Stimulated activated naive CD8-positive, alpha-beta T cell treated with anti-CD3 and anti-CD28 coated beads, Interleukin-15, amount 100 ng/mL, for 72 hours (primary cell): ENCODE results near the gene PLD3.

ENCODE experiments used
- ATAC-seq: fragments of 150-1000 bp; cut with Tn5 transposase; 2 replicates; pipeline ENCODE4 v1.10.0; 2021; ENCODE audit warnings: mild to moderate bottlenecking, moderate library complexity
- DNase-seq, 2 donors: peaks; one replicate each; pipeline ENCODE4 v3.0.0; 2021 to 2022
- H3K27ac Mint-ChIP-seq, 2 donors: one replicate each; pipeline ENCODE4 v1.8.0; 2022; ENCODE audit warnings: mild to moderate bottlenecking in 2 of 2, mixed read lengths in 2 of 2, moderate library complexity in 2 of 2
- H3K27me3 Mint-ChIP-seq: one replicate; pipeline ENCODE4 v1.8.0; 2022; ENCODE audit warnings: mixed read lengths
- H3K4me1 Mint-ChIP-seq: one replicate; pipeline ENCODE4 v1.8.0; 2022; ENCODE audit warnings: mild to moderate bottlenecking, mixed read lengths
- H3K4me3 Mint-ChIP-seq, 2 donors: one replicate each; pipeline ENCODE4 v1.8.0; 2022; ENCODE audit warnings: mild to moderate bottlenecking in 2 of 2, mixed read lengths in 2 of 2, moderate library complexity in 1 of 2
- H3K9me3 Mint-ChIP-seq, 2 donors: one replicate each; pipeline ENCODE4 v1.8.0; 2022; ENCODE audit warnings: mixed read lengths in 2 of 2

The PLD3 gene

GRCh38 chr19:40388481-40388880 lies 40.0 kb downstream of the PLD3 start:
- Mint-ChIP-seq H3K9me3 (no peaks in the 10 kb centered on the region), H3K4me3 (no peak overlapping the region), H3K27ac (no peak overlapping the region), H3K27me3 (no peaks in the 10 kb centered on the region), H3K4me1 (no peaks in the 10 kb centered on the region)
- DNase-seq (no peak), ATAC-seq (no peak)

DNA sequence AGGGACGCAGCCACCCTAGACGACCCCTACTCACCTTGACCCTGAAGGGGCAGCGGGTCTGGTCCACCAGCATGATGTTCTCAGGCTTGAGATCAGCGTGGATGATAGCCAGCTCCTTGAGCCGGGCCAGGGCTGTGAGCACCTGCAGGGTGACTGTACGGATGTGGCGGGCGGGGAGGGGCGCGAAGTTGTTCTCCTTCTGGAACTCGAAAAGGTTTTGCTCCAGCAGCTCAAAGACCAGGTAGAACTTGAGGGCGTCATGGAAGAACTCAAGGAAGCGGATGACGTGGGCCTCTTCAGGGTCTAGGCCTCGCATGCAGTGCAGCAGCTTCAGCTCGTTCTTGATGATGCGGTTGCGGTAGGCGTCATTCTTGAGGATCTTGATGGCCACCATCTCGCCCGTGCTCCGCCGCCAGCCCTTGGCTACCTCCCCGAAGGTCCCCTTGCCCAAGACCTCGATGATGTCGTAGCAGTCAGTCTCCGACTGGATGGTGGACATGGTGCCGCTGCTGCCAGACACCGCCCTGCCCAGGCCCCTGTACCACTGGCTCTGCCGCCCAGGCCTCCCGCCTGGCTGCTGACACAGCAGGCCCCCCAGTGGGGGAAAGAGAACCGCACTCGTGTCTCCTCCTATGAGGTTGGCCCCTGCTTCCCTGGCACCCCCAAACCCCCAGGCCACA lies 41.0 kb downstream of the PLD3 start:
- no peak overlapping the region for H3K4me3 Mint-ChIP-seq
- H3K9me3 Mint-ChIP-seq = no peaks in the 10 kb centered on the region
- no peaks in the 10 kb centered on the region for H3K4me1 Mint-ChIP-seq
- no peak for DNase-seq
- no peak for ATAC-seq
- H3K27ac Mint-ChIP-seq = no peak overlapping the region
- no peaks in the 10 kb centered on the region for H3K27me3 Mint-ChIP-seq

- DNase-seq = no peak
- H3K4me3 Mint-ChIP-seq = no peak within 1 kb of the TSS
- H3K4me1 Mint-ChIP-seq = no peaks in the 10 kb centered on the region
- H3K9me3 Mint-ChIP-seq = no peaks in the 10 kb centered on the region
- no peak within 1 kb of the TSS for H3K27ac Mint-ChIP-seq
- no peak for ATAC-seq
- H3K27me3 Mint-ChIP-seq = no peaks in the 10 kb centered on the region
Observed at GRCh38 chr19:40390084-40390742, 41.7 kb downstream of the PLD3 start, which contains the start of gene HIPK4. Gene HIPK4, minus strand, starts transcription at chr19:40390181. Its CDS starts 279 bp downstream, at chr19:40389902.

DNA sequence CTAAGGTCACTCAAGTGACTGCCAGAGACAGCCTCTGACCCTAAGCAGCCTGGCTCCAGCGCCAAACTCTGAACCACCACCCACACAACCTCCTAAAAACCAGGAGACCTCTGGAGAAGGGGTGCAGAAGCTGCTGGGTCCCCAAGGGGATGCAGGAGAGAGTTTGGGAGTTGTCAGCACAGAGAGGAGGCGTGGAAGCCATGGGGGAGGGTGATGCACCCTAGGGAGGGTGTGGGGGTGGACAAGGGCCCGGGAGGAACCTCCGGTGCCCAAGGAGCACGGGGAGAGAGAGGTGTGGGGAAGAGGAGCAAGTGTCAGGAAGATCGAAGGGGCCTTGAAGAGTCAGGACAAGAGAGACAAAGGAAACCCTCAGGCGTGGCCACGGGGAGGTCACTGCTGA lies 43.6 kb downstream of the PLD3 start:
- Mint-ChIP-seq H3K27ac (no peak overlapping the region), H3K4me1 (no peaks in the 10 kb centered on the region), H3K27me3 (no peaks in the 10 kb centered on the region), H3K4me3 (no peak overlapping the region), H3K9me3 (no peaks in the 10 kb centered on the region)
- DNase-seq (no peak), ATAC-seq (no peak)

DNA sequence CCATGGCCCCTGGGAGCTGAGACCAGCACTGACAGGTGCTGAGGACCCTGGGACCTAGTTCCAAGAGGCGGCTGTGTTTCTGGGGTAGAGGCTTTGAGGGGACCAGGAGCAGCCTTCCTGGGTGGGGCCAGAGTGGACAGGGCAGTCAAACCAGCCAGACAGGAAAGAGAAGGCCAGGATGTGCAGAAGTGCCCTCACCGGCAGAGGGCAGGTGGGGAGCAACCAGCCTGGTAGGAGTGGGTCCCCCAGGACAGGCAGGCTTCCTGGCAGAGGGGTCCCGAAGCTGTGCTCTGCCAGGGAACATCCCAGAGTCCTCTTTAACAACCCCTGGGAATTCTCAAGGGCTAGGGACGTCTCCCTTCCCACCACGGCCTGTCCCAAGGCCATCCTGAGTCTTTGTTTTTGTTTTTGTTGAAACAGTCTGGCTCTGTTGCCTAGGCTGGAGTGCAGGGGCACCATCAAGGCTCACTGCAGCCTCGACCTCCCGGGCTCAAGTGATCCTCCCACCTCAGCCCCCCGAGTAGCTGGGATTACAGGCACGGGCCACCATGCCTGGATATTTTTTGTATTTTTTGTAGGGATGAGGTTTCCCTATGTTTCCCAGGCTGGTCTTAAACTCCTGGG lies 44.5 kb downstream of the PLD3 start:
- no peak overlapping the region for H3K4me3 Mint-ChIP-seq
- no peak for ATAC-seq
- no peak for DNase-seq
- peaks cover under 1% of the 10 kb centered on the region for H3K4me1 Mint-ChIP-seq
- no peaks in the 10 kb centered on the region for H3K9me3 Mint-ChIP-seq
- no peaks in the 10 kb centered on the region for H3K27me3 Mint-ChIP-seq
- peak overlapping the region in 1 of 2 donors; percentile 22 for H3K27ac Mint-ChIP-seq

GRCh38 chr19:40393894-40394815 lies 45.7 kb downstream of the PLD3 start:
- no peaks in the 10 kb centered on the region for H3K27me3 Mint-ChIP-seq
- H3K4me3 Mint-ChIP-seq = no peak overlapping the region
- H3K4me1 Mint-ChIP-seq = peaks cover 10% of the 10 kb centered on the region
- H3K9me3 Mint-ChIP-seq = no peaks in the 10 kb centered on the region
- DNase-seq (no peak), ATAC-seq (peak; percentile 8)
- no peak overlapping the region for H3K27ac Mint-ChIP-seq

DNA sequence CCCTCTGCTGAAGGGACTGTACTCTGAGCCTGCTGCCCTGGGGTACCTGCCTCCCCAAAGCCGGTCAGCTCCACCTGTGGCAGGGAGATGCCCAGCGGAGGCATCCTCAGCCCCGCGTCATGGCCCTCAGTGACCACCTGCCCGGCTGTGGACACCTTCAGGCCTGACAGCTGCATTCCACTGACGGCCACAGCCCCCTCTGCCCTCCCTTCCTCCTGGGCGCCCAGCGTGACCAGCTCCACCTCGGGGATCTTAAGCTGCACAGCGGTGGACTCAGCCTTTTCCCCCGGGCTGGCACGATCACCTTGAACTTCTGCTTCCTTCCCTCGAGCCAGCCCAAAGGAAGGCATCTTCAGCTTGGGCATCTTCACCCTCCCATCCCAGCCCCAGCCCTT lies 46.3 kb downstream of the PLD3 start:
- peaks cover 15% of the 10 kb centered on the region for H3K4me1 Mint-ChIP-seq
- H3K27me3 Mint-ChIP-seq = no peaks in the 10 kb centered on the region
- no peaks in the 10 kb centered on the region for H3K9me3 Mint-ChIP-seq
- ATAC-seq (no peak), DNase-seq (no peak)
- no peak overlapping the region for H3K4me3 Mint-ChIP-seq
- H3K27ac Mint-ChIP-seq = no peak overlapping the region

DNA sequence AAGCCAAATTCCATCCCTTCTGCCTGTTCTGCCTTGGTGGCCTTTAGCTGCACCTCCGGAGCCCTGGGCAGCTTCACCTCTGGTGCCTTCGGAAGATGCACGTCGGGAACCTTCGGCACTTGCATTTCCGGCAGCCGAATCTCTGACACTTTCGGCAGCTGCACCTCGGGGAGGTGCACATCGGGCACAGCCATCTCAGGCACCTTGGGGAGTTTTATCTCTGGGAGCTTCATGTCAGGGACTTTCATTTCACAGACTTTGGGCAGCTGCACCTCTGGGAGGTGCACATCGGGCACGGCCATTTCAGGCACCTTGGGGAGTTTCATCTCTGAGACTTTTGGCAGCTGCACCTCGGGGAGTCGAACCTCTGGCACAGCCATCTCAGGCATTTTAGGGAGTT lies 47.5 kb downstream of the PLD3 start:
- H3K27ac Mint-ChIP-seq = peak overlapping the region in 1 of 2 donors; percentile 10
- no peaks in the 10 kb centered on the region for H3K27me3 Mint-ChIP-seq
- no peak for ATAC-seq
- peaks cover 15% of the 10 kb centered on the region for H3K4me1 Mint-ChIP-seq
- no peak overlapping the region for H3K4me3 Mint-ChIP-seq
- no peaks in the 10 kb centered on the region for H3K9me3 Mint-ChIP-seq
- DNase-seq = no peak

GRCh38 chr19:40396886-40397567 lies 48.5 kb downstream of the PLD3 start:
- DNase-seq (no peak), ATAC-seq (no peak)
- Mint-ChIP-seq H3K4me3 (no peak overlapping the region), H3K27me3 (no peaks in the 10 kb centered on the region), H3K4me1 (peaks cover 15% of the 10 kb centered on the region), H3K9me3 (no peaks in the 10 kb centered on the region), H3K27ac (no peak overlapping the region)

- no peak overlapping the region for H3K4me3 Mint-ChIP-seq
- DNase-seq = no peak
- ATAC-seq = no peak
- no peaks in the 10 kb centered on the region for H3K27me3 Mint-ChIP-seq
- no peaks in the 10 kb centered on the region for H3K9me3 Mint-ChIP-seq
- peaks cover 15% of the 10 kb centered on the region for H3K4me1 Mint-ChIP-seq
- no peak overlapping the region for H3K27ac Mint-ChIP-seq
Observed at GRCh38 chr19:40397568-40397906, 49.0 kb downstream of the PLD3 start.

DNA sequence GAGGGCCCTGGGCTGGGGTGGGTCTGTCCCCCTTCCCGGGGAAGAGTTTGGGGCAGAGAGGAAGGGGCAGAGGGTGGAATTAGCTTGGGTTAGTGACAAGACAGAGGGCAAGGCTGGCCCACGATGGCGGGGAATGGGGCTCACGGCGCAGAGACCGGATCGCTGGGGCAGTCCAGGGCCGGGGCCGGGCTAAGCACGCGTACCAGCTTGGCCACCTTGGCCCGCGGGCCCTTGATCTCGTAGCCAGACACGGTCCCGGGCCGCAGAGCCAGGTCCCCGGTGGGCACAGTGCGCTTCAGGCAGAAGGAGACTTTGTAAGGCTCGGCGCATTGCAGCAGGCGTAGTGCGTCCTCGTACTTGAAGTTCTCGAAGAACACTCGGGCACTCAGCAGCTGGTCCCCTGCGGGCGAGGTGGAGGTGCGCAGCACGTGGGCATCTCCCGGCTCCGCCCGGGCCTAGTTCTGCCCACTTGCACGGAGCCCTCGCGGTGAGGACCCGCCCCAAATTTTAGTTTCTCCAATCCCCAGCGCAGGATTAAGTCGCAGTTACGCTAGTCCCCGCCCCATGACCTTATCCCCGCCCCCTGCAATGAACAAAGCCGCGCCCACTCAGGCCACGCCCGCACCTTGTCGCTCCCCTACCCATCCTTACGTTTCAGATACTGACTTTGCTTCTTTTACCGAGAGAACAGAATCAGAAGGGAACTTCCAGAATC lies 50.1 kb downstream of the PLD3 start:
- Mint-ChIP-seq H3K4me3 (peak overlapping the region; percentile 0 to 29), H3K4me1 (peaks cover 23% of the 10 kb centered on the region), H3K27ac (peak overlapping the region; percentile 28 to 51), H3K9me3 (no peaks in the 10 kb centered on the region), H3K27me3 (no peaks in the 10 kb centered on the region)
- ATAC-seq (peak; percentile 76), DNase-seq (peak; percentile 48 to 54)

DNA sequence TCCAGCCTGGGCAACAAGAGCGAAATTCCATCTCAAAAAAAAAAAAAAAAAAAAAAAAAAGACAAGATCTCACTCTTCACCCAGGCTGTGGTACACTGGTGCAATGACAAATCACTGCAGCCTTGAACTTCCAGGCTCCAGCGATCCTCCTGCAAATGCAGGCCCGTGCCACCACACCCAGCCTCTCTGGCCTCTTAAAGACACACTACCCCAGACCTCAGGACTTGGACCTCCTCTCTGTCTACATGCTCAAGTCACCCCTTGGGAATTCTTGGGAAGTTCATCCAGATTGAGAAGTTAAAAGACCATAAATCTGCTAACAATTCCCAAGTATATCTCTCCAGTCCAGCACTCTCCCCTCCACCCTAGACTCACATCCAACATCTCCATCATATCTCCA lies 52.1 kb downstream of the PLD3 start:
- H3K9me3 Mint-ChIP-seq = no peaks in the 10 kb centered on the region
- H3K4me1 Mint-ChIP-seq = peaks cover 24% of the 10 kb centered on the region
- H3K27ac Mint-ChIP-seq = no peak overlapping the region
- H3K27me3 Mint-ChIP-seq = no peaks in the 10 kb centered on the region
- DNase-seq (no peak), ATAC-seq (no peak)
- H3K4me3 Mint-ChIP-seq = no peak overlapping the region

- ATAC-seq = peak; percentile 67
- peak overlapping the region; percentile 88 to 90 for H3K4me3 Mint-ChIP-seq
- peak; percentile 75 to 84 for DNase-seq
- peaks cover 30% of the 10 kb centered on the region for H3K4me1 Mint-ChIP-seq
- no peaks in the 10 kb centered on the region for H3K9me3 Mint-ChIP-seq
- H3K27ac Mint-ChIP-seq = peak overlapping the region in 1 of 2 donors; percentile 96
- H3K27me3 Mint-ChIP-seq = no peaks in the 10 kb centered on the region
Observed at GRCh38 chr19:40403262-40403984, 54.9 kb downstream of the PLD3 start.
